PC-3 (cell line): Measurements from ENCODE around the gene IL20. TPM values are rescaled to one million over a fixed set of nuclear protein-coding genes. Genes with fewer than 3 reads are reported as not detected.

Source experiments
- ATAC-seq: fragments of 200-7000 bp; cut with Tn5 transposase; 2 replicates; pipeline ENCODE4 v1.9.1; 2020; ENCODE audit warnings: mild to moderate bottlenecking, moderate library complexity
- BruUV-seq: library from RNA; stranded (reverse); fragments of 400-500 nt; replicated peaks from 2 replicates; lab custom pipeline; 2021; lab: Mats Ljungman, UMichigan
- CTCF ChIA-PET: fragments of 300-600 bp; sonication (Branson Sonifier 250); formaldehyde crosslinking; loops from one replicate; lab custom pipeline; 2022; ENCODE audit warnings: antibody characterized with exemption; lab: Charles Lee
- POLR2A ChIA-PET: fragments of 300-600 bp; sonication (Branson Sonifier 250); formaldehyde crosslinking; loops from one replicate; lab custom pipeline; 2022; ENCODE audit warnings: antibody characterized with exemption; ENCODE audit not compliant: unreplicated experiment; lab: Charles Lee
- DNase-seq: peaks from one replicate; pipeline ENCODE4 v3.0.0-alpha.2; 2015
- H2AFZ ChIP-seq: fragments of 300-600 bp; sonication (generic); 2 replicates; pipeline ENCODE4 v1.6.0; 2016; ENCODE audit warnings: antibody characterized with exemption, low read length
- H3F3A ChIP-seq: fragments of 300-600 bp; sonication (generic); one replicate; pipeline ENCODE4 v1.6.0; 2017; ENCODE audit warnings: antibody characterized with exemption, low read length, control low read depth, mild to moderate bottlenecking; ENCODE audit not compliant: unreplicated experiment
- H3K27ac ChIP-seq: fragments of 300-600 bp; sonication (generic); 2 replicates; pipeline ENCODE4 v1.5.1; 2016; ENCODE audit warnings: mild to moderate bottlenecking, low read length
- H3K27me3 ChIP-seq: fragments of 300-600 bp; sonication (generic); 2 replicates; pipeline ENCODE4 v1.6.1; 2016; ENCODE audit warnings: low read length, mixed read lengths
- H3K36me3 ChIP-seq: fragments of 300-600 bp; sonication (generic); 2 replicates; pipeline ENCODE4 v1.6.1; 2016; ENCODE audit warnings: low read depth, mixed run types, low read length, mixed read lengths
- H3K4me1 ChIP-seq: fragments of 300-600 bp; sonication (generic); 2 replicates; pipeline ENCODE4 v1.5.1; 2016; ENCODE audit warnings: low read length; ENCODE audit not compliant: insufficient read depth
- H3K4me2 ChIP-seq: fragments of 300-600 bp; sonication (generic); 2 replicates; pipeline ENCODE4 v1.6.0; 2016; ENCODE audit warnings: low read length
- H3K4me3 ChIP-seq: fragments of 300-600 bp; sonication (generic); 2 replicates; pipeline ENCODE4 v1.5.1; 2016; ENCODE audit warnings: mild to moderate bottlenecking, low read length, mixed read lengths
- H3K79me2 ChIP-seq: fragments of 300-600 bp; sonication (generic); 2 replicates; pipeline ENCODE4 v1.6.1; 2017; ENCODE audit warnings: low read length, mixed read lengths
- H3K9ac ChIP-seq: fragments of 300-600 bp; sonication (generic); 2 replicates; pipeline ENCODE4 v1.6.0; 2016; ENCODE audit warnings: mild to moderate bottlenecking, low read length
- H3K9me2 ChIP-seq: fragments of 300-600 bp; sonication (generic); replicated peaks from 2 replicates; pipeline ENCODE4 v1.6.1; 2016; ENCODE audit warnings: mixed run types, low read length, mixed read lengths
- H3K9me3 ChIP-seq: fragments of 300-600 bp; sonication (generic); 2 replicates; pipeline ENCODE4 v1.6.1; 2016; ENCODE audit warnings: low read length, mixed read lengths
- H4K20me1 ChIP-seq: fragments of 300-600 bp; sonication (generic); 2 replicates; pipeline ENCODE4 v1.6.1; 2016; ENCODE audit warnings: low read length, mixed read lengths
- EZH2 ChIP-seq: fragments of 300-600 bp; sonication (generic); IDR thresholded peaks from one replicate; pipeline ENCODE4 v1.6.1; 2017; ENCODE audit warnings: antibody characterized with exemption, mild to moderate bottlenecking, low read length; ENCODE audit not compliant: unreplicated experiment
- EZH2phosphoT487 ChIP-seq: fragments of 300-600 bp; sonication (generic); IDR thresholded peaks from 2 replicates; pipeline ENCODE4 v1.6.1; 2018; ENCODE audit warnings: mild to moderate bottlenecking, antibody characterized with exemption, low read length, borderline replicate concordance
- intact Hi-C: fragments of 100-400 bp; cut with micrococcal nuclease; formaldehyde crosslinking; loops from 2 replicates; pipeline ENCODE4 v1.9.0; 2023
- total RNA-seq: library from RNA; depleted of rRNA; stranded (reverse); fragments of >200 nt; gene quantifications from 2 replicates; pipeline ENCODE4 v1.2.3, GENCODE V29; 2014
- TF ChIP-seq, protein P1 (sequence below): fragments of 300-600 bp; sonication (generic); conservative IDR thresholded peaks from 2 replicates; pipeline ENCODE4 v1.5.1; 2017; ENCODE audit warnings: antibody characterized with exemption, low read depth, mild to moderate bottlenecking, low read length

IL20 gene
- total RNA-seq, 1 experiment from 2014 or later: not detected

DNA sequence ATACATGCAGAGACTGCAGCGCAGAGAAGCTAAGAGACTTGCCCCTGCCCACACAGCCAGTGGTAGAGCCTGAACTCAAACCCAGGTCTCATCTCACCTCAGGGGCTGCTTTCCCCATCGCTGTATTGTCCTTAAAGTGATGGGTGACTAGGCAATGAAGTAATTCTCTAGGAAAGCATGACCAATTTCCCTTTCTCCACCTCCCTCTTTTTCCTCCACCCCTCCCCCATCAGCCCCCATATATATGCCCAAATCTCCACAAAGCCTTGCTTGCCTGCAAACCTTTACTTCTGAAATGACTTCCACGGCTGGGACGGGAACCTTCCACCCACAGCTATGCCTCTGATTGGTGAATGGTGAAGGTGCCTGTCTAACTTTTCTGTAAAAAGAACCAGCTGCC lies 31.8 kb downstream of the IL20 start, which contains the start of gene IL24:
TSS of gene IL24 (plus strand) at position 269 of the 400 bp plus-strand sequence. CDS start 390 bp downstream, outside the sequence.
- Histone ChIP-seq H3K4me1 (peaks cover 60% of the 10 kb centered on the region), H3K27me3 (no peaks in the 10 kb centered on the region), H3K4me3 (no peak within 1 kb of the TSS), H3K79me2 (no peaks in the 10 kb centered on the region), H3K9me3 (no peaks in the 10 kb centered on the region), H3K4me2 (peak within 1 kb of the TSS; percentile 66), H3K27ac (peak within 1 kb of the TSS; percentile 93), H3F3A (no peaks in the 10 kb centered on the region), H4K20me1 (no peaks in the 10 kb centered on the region), H2AFZ (peak within 1 kb of the TSS; percentile 21), H3K9ac (peak within 1 kb of the TSS; percentile 84), H3K36me3 (no peaks in the 10 kb centered on the region), H3K9me2 (no peaks in the 10 kb centered on the region)
- intact Hi-C loops: no loop called here
- POLR2A ChIA-PET: no interaction called here
- DNase-seq (no peak), ATAC-seq (no peak)
- TF ChIP-seq EZH2 (no peak), EZH2phosphoT487 (no peak)
- TF ChIP-seq, protein P1, sequence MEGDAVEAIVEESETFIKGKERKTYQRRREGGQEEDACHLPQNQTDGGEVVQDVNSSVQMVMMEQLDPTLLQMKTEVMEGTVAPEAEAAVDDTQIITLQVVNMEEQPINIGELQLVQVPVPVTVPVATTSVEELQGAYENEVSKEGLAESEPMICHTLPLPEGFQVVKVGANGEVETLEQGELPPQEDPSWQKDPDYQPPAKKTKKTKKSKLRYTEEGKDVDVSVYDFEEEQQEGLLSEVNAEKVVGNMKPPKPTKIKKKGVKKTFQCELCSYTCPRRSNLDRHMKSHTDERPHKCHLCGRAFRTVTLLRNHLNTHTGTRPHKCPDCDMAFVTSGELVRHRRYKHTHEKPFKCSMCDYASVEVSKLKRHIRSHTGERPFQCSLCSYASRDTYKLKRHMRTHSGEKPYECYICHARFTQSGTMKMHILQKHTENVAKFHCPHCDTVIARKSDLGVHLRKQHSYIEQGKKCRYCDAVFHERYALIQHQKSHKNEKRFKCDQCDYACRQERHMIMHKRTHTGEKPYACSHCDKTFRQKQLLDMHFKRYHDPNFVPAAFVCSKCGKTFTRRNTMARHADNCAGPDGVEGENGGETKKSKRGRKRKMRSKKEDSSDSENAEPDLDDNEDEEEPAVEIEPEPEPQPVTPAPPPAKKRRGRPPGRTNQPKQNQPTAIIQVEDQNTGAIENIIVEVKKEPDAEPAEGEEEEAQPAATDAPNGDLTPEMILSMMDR: no peak
- CTCF ChIA-PET: no interaction called here
- BruUV-seq: no TSS peak

DNA sequence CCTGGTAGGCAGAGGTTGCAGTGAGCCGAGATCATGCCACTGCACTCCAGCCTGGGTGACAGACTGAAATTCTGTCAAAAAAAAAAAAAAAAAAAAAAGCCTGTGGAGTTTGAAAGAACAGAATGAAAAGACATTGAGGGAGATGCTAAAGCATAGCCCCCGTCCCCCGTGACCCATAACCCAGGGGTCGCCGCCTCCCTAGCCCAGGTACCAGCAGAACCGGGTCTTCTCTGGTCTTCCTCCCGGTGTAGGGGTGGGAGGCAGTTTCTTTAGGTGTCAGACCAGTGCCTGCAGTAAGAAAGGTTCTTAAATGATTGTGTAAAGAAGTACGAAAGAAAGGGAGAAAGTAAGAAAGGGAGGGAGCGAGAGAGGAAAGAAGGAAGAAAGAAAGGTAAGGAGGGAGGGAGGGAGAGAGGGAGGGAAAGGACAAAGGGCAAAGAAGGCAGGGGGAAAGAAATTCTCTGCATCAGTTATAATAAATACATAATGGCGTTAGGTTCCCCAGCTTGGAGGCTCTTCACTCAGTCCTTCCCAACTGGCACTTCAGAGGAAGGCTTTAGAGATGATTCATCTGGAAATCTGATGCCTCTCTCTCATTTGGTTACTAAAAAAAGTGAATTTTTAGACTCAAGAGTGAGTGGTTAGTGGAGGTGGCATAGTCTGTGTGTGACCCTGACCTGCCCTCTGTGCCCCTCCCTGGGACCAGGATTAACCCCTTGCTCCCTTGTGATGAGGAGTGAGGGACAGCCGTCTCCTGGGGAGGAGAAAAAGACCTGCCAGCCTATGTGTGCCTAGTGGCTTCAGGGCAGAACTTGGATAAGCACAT lies 32.9 kb downstream of the IL20 start:
- H3K9me2 ChIP-seq: no peaks in the 10 kb centered on the region
- H3K4me2 ChIP-seq: peak overlapping the region; percentile 49
- H3K4me3 ChIP-seq: no peak overlapping the region
- TF ChIP-seq, protein P1: no peak
- TF ChIP-seq EZH2 (no peak), EZH2phosphoT487 (no peak)
- H3K36me3 ChIP-seq: no peaks in the 10 kb centered on the region
- no peaks in the 10 kb centered on the region for H3K79me2 ChIP-seq
- peak overlapping the region; percentile 51 for H3K9ac ChIP-seq
- ATAC-seq (peak; percentile 71), DNase-seq (peak; percentile 89)
- no peaks in the 10 kb centered on the region for H4K20me1 ChIP-seq
- ChIA-PET POLR2A (interaction anchor here (0.6 to 1.0 kb wide), 2 partner anchors 11 to 263 kb away, joined by 3 to 6 read pairs; partner anchors contain the start of gene DYRK3), CTCF (interaction anchor here (0.9 kb wide), 1 partner anchor 11 kb away, joined by 3 read pairs; no protein-coding TSS in a partner anchor)
- intact Hi-C loops: no loop called here
- no peaks in the 10 kb centered on the region for H3K27me3 ChIP-seq
- peaks cover 51% of the 10 kb centered on the region for H3K4me1 ChIP-seq
- no peaks in the 10 kb centered on the region for H3F3A ChIP-seq
- BruUV-seq: no TSS peak
- H2AFZ ChIP-seq: peak overlapping the region; percentile 21
- no peaks in the 10 kb centered on the region for H3K9me3 ChIP-seq
- peak overlapping the region; percentile 73 for H3K27ac ChIP-seq
